Eye (tissue), 1 donor: ENCODE results near the gene GID8.

Experiments
- DNase-seq: peaks from one replicate; pipeline ENCODE4 v3.0.0-alpha.2; 2015

GID8 gene

DNA sequence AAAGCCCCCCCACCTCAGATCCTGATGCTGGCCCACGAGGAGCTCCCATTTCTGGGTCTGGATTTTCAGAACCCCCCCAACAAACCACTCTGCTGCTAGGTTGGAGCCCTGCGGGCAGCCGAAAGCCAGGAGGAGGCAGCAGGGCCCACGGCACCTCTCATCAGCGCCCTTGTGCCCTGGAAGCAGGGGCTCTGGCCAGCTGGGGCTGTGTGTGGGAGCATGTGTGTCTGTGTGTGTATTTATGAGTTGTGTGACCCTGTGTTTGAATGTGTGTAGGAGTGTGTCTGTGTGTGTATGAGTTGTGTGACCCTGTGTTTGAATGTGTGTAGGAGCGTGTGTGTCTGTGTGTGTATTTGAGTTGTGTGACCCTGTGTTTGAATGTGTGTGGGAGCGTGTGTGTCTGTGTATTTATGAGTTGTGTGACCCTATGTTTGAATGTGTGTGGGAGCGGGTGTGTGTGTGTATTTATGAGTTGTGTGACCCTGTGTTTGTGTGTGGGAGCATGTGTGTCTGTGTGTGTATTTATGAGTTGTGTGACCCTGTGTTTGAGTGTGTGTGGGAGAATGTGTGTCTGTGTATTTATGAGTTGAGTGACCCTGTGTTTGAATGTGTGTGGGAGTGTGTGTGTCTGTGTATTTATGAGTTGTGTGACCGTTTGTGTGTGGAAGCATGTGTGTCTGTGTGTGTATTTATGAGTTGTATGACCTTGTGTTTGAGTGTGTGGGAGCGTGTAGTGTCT lies 33.4 kb downstream of the GID8 start:
- DNase-seq: no peak

DNA sequence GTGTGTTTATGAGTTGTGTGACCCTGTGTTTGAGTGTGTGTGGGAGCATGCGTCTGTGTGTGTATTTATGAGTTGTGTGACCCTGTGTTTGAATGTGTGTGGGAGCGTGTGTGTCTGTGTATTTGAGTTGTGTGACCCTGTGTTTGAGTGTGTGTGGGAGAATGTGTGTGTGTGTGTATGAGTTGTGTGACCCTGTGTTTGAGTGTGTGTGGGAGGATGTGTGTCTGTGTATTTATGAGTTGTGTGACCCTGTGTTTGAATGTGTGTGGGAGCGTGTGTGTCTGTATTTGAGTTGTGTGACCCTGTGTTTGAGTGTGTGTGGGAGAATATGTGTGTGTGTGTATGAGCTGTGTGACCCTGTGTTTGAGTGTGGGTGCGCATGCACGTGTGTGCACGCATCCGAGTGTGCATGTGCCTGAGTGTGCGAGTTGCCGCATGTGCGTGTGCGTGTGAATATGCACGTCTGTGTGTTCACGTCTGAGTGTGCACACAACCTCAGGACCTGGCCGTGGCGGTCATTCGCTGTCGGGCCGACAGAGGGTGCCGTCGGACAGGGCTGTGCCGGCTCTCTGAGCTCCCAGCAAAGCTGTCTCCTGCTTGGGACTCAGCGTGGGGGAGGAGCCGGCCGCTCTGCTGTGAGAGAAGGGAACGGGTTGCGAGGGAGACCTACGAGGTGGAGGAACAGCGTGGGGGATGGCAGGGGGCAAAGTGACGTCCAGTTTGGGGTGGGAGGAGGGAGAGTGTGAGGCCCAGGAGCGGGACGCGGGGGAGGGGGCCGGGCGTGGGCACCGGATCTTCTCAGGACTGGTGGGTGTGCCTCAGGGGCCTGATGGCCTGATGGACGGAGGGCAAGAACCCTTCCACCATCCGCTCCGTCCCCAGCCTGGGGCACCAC lies 34.2 kb downstream of the GID8 start:
- DNase-seq: peak; percentile 94

DNA sequence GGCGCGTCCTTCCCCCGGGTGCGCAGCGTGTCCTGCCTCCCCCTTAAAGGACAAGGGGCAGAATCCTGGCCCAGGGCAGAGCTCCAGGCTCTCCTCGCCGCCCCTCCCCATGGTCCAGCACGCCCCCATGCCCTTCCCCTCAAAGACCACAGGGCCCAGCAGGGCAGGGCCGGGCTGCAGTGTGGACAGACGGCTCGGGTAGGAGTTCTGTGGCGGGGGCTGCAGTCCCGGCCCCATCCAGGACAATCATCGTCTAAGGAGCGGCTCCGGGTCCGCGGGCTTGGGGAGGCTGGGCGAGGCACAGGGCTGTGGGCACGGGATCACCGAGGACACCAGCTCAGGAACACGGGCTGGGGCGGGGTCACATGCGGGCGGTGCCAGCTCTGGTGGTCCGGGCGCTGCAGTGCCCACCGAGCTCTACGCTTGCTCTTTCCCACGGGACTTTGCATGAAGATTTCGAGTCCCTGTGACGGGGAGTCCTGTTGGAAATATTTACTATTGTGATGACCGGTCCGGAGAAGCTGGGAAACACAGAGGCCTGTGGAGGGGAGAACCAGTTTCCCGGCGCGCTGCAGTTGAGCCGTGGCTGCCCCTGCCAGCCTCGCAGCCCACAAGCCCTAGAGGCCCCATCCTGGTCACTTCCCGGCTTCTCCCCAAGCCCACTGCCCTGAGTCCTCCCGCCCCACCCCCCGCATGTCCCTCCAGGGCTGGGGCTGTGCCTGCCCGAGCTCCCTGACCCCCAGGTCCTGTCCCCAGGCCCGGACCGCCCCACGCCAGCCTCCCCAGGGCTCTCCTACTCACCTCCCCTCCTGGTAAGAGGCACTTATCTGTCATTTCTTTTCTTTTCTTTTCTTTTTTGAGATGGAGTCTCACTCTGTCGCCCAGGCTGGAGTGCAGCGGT lies 35.1 kb downstream of the GID8 start:
- DNase-seq: no peak

DNA sequence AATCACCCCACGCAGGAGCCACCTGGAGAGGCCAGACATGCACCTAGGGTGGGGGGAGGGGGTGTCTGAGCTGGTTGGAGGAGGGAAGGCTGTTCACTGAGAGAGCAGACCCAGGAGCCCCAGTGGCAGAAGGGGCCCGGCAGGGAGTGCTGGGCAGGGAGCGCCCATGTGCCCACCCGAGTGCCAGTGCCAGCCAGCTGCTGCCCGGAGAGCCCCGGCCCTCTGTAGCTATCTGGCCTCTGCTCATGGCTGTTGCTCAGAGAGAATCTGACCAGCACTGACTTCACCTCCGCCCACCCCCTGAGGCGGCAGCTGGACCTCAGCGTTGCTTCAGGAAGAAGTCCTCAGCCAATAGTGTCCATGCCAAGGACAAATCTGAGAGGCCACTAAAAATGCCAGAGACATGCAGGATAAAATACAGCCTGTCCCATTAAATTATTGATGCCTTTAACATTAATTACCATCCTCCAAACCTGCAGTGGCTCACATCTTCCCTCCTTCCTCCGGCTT lies 37.4 kb downstream of the GID8 start:
- no peak for DNase-seq

DNA sequence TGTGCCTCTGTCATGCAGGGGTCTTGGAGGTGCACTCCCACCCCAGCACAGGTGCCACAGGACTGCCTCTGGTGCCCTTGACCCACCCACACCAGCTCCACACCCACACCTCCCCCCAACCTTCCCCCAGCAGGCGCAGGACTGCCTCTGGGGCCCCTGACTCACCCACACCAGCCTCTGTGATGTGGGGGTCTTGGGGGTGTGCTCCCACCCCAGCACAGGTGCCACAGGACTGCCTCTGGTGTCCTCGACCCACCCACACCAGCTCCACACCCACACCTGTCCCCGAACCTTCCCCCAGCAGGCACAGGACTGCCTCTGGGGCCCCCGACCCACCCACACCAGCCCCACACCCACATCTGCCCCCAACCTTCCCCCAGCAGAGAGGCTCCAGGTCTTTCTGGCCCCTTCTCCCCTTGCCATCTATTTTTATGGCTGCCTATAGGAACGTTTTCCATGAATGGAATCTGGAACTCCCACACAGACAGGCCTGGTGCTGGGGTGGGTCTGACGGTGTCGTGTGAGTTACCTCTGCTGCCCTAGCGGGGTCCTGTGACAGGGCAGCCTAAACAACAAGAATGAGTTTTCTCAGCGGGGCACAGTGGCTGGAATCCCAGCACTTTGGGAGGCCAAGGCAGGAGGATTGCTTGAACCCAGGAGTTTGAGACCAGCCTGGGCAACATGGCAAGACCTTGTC lies 38.0 kb downstream of the GID8 start:
- no peak for DNase-seq

DNA sequence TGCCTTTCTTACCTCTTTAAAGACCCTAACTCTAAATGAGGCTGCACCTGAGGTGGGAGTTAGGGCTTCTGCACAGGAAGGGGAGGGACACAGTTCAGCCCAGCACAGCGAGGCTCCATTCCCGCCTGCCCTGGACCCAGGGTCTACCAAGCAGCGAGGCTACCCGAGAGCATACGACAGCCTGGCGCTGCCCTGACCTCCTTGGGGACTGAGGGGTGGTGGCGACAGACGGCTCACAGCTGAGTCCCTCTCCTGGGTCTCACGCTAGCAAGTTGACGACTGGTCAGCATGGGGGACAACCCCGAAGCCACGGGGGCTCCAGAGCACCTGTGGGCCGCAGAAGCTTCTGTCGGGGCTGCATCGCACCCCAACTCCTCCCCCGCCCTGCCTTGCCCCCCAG lies 38.9 kb downstream of the GID8 start:
- peak; percentile 61 for DNase-seq

DNA sequence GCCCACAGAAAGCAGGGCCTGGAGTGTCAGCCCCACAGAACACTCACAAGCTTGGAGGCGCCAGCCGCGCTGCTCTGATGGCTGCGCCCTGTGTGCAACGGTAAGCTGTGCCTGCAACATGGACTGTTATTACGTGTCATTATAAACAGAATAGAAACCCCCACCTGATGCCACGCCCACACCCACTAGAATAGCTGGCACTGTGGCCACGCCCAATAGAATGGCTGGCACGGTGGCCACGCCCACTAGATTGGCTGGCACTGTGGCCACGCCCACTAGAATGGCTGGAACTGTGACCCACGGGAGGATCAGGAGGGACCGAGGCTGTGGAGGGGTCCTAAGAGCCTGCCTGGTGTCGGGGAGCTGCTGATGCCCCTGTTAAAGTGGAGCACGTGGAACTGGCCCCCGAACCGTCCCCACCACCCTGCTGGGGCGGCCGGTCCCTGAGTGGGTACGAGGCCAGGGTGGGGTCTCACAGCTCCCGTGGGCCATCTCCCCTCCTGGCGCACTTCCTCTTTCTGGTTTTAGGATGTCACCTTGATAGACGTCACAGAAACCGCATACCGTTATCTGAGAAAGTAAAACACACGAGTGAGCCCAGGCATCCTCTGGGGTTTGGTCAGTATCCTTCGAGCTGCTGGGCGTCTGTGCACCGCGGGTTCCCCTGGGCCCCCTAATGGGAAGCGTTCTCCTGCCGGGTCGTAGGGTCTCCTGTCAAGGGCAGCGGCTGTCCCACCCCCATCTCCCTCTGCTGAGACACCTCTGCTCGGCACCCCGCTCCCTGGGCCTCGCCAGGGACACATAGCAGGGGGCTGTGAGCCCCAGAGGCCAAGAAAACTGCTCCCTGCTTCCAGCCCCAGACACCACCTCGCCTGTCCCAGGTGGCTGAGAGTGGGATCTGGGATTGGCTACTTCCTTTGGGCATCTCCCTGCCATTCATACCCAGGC lies 39.9 kb downstream of the GID8 start:
- no peak for DNase-seq

DNA sequence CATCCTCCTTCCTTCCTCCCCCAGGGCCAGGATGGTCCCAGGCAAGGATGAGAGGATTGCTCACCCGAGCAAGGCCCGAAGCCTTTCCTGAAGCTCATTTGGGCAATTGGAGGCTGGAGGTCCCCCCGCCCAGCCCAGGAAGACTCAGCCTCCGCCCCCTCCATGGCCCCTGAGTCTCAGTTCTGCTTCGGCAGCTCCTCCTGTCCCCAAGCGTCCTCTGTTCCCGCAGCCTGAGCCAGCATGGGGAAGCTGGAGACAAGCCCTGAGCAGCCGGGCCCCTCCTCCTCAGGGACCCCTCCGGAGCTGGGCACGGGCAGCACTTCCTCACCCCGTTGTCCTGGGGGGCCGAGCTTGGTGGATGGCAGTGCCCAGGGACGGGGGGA lies 40.6 kb downstream of the GID8 start:
- DNase-seq: no peak

DNA sequence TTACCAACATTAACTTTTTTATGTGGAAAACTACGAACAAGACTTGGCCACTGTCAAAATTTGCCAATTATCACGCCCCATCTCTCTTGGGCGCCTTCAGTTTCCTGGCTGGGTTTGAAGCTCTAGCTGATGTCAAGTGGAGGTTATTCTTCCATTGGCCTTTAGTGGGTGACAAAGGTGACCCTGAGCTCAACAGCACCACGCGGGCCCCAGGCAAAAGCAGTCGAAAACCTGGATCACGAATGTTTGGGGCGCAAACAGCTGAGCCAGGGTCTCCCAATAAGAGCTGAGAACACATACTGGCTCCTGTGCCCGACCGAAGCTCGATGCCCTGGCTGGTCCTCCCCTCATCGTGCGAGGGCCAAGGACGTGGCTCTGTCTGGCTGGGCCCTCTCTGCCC lies 41.4 kb downstream of the GID8 start:
- DNase-seq: no peak

DNA sequence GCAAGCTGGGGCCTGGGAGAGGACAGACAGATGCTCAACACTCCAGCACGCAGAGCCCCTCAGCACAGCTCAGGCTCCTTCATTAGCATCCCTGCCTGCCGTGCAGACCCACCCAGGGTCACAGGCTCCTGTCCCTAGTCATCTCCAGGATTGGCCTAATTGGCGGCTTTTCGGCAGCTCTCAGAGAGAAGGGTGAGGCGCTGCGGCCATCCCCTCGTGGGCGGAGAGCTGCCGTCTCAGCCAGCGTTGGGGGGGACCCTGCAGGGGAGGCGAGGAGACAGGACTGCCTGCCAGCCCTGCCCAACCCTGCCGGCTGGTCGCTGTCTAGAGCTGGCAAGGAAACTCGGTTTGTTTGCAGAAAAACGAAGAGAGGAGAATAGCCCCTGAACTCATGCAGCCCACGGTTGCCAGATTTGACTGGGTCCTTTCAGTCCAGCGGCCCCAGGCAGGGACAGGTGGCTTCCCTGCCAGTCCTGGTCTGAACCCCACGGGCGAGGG lies 42.0 kb downstream of the GID8 start:
- peak; percentile 81 for DNase-seq

DNA sequence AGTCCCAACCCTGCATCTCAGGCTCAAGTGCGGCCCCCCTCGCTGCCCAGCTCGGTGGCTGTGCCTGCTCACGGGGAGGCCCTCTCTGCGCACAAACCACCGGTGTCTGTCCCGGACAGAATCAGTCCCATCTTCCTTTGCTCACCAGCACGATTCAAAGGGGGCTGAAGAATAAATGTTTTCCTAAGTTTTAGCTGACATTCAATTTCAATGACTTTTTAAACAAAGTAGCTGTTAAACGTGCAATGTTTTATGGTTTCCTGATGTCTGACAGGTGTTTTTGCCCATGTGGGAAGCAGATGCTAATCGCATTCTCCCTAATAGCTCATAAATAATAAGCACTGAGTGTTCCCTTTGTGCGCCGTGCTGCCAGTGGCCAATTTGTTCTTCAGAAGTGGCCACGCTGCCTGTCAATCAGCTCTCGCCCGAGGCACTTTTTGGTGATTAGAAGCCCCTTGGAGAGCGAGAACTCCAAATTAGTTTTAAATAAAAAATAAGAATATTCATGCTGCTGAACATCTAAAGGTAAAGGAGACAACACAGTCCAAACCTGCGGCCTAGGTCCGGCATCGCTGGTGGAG lies 42.5 kb downstream of the GID8 start:
- peak; percentile 86 for DNase-seq

DNA sequence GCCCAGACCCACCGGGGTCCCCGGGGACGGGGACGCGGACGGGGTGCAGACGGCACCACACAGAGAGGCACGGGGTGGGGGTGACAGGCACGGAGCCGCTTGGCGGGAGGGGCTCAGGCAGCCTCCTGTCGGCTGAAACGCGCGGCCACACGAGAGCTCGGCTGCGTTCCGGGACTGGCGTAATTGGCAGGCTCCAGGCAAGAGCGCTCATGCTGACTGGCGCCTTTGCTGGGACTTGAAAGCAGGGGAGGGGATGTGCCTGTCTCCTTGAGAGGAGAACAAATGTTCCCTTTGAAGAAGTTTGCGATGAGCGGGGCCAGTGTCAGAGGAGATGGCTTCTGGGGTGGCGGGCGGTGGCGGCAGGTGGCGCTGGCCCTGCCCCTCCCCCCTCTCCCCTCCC lies 43.0 kb downstream of the GID8 start:
- peak; percentile 86 for DNase-seq

DNA sequence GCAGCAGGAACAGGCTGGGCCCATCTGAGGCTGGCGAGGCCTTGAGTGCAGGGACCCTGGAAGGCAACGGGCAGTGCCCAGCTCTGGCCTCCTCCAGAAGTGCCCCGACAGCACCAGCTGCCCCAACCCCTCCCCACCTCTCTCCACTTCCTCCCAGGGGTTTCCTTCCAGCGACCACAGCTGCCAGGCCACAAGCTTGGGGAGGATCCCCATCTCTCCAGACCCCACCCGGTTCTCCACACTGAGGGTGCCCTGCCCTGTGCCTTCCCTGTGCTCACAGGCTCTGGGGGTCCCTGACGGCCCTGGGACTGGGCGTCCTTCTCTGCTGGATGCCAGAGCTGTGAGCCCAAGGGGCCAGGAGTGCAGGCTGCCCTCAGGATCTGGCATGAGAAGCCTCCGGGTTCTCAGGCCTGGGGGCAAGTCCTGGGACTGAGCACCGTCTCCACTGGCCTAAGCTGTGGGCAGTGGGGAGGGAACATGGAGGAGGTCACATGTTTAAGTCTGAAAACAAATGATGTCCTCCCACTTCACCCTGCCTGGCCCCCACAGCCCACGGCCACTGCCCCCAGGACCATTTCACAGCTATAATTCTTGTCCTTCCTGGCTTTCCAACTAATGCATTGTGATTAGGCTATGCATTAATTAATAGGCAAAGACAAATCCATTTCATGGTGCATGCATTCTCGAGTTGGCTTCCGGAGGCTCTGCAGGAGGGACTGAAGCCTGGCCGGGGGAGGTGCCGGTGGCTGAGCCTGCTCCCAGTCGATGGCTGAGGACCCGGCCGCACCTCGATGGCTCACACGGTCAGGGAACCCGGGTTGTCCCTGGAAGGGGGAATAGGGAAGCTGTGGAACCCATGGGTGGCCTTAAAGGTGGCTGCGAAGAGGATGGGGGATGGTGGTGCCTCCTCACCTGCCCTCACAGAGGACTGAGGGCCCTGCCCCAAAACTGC lies 44.5 kb downstream of the GID8 start:
- no peak for DNase-seq

DNA sequence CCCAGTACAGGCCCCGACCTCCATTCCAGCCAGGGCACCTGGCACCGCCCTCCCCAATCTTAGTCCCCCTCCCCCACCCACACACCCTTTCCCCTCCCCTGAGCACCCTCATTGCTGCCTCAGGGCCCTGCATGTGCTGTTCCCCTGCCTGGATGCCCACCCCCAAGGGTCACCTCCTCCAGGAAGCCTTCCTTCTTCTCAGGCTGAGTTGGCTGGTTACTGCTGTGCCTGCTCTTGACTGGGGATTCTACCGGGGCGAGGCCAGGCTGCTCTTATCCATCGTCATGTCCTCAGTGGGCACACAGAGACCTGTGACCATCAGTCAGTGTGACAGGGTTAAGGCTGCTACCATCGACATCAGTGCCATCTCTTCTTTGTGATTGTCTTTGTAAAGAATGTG lies 45.3 kb downstream of the GID8 start:
- DNase-seq: no peak

DNA sequence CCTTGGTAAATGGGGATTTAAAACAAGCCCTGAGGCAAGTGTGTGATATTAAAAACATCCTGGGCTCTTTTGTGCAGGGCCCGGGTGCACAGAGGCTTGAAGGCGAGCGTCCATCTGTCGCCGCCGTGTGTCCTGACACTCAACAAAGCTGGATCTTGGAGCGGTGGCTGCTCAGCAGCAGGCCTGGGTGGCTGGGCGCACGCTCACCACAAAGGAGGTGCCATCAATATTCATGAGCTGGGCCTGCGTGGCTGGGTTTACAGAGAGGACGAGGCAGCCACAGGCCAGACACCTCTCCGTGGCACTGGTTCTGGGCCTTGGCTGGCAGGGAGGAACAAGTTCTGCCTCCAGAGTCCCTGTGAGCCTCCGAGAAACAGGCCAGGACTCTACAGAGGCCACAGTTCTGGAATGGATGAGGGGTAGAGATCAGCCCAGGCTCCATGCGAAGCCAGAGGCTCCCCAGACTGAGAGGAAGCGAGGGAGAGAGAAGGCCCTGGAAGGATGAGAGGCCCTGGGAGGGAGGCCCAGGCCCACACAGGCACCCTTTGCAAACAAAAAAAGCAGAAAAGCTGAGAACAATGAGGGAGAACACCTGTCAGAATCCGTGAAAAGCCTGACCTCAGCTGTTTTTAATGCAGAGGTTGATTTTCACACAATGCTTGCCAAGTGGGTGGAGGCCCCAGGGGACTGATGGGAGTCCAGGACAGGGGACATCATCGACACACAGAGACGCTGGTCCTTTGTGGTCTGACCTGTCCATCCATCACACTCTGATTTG lies 46.9 kb downstream of the GID8 start:
- DNase-seq: peak; percentile 83

DNA sequence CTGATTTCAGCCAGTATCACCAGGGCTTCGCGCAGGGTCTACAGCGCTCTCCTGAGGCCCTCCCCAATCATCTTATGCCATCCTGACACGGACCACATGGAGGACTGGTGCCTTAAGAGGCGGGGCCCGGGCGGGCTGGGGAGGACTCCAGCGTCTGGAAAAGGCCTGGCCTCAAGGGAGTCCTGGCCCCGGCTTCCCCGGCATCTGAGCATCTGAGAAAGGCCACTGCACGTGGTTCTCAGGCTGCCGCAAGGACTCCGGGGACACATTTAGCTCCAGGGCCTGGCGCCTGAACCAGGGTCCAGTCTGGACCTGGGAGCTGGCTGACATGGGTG lies 47.5 kb downstream of the GID8 start:
- DNase-seq: peak; percentile 60

DNA sequence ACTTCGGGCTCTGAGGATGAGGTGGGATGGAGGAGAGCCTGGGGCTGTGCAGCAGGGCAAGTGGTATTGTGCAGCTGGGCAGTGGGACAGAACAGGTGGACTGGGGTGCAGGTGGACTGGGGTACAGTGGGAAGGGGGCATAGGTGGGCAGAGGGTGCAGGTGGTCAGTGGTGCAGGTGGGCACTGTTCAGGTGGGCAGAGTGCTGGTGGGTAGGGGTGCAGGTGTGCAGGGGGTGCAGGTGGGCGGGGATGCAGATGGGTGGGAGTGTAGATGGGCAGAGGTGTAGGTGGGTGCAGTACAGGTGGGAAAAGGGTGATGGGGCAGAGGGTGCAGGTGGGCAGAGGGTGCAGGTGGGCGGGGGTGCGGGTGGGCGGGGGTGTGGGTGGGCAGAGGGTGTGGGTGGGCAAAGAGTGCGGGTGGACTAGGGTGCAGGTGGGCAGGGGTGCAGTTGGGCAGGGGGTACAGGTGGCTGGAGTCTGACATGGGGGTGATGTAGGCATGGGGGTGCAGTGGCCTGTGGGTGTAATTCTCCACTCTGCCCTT lies 48.4 kb downstream of the GID8 start:
- DNase-seq: no peak

DNA sequence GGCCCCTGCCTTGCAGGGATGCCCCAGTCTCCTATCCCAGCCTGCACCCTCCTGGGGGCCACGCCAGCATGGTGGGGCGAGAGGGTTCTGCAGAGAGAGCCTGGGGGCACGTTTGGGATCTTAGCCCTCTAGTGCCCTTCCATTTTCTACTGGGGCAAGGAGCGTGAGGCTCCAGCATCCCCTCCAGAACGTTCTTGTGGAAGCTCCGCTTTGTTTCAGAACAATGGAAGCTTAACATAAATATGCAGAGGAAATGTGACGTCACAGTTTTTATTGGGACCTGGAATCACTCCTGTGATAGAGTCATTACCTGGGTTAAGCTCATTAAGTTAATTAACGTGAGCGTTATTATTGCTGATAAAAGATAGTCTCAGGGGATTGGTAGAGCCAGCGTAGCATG lies 49.2 kb downstream of the GID8 start:
- no peak for DNase-seq
